GM12801 (cell line): ENCODE results near the gene TSPAN10.

Experiments used
- TF ChIP-seq, protein P1 (sequence below): IDR thresholded peaks from one replicate; pipeline ENCODE4 v1.5.1; 2011; ENCODE audit warnings: control low read depth; ENCODE audit not compliant: insufficient read length; ENCODE audit errors: extremely low read depth

Gene TSPAN10

DNA sequence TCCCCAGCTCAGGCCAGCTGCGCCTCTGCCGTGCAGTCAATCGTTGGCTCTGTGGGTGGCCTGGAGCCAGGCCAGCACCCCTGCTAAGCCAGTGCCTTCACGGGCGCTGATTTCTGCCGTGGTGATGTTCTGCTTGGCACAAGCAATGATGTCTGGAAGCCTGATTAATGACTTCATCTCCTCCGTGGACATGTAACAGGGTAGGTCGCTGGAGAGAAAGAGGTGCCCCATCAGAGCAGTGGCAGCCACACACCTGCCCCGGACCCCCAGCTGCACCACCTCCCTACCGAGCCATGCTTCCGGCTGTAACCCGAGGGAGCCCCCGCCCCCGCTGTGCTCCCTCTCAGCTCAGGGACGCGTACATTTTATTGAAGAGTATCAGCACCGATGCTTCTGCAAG is 44.7 kb downstream of the TSPAN10 start:
- TF ChIP-seq, protein P1, sequence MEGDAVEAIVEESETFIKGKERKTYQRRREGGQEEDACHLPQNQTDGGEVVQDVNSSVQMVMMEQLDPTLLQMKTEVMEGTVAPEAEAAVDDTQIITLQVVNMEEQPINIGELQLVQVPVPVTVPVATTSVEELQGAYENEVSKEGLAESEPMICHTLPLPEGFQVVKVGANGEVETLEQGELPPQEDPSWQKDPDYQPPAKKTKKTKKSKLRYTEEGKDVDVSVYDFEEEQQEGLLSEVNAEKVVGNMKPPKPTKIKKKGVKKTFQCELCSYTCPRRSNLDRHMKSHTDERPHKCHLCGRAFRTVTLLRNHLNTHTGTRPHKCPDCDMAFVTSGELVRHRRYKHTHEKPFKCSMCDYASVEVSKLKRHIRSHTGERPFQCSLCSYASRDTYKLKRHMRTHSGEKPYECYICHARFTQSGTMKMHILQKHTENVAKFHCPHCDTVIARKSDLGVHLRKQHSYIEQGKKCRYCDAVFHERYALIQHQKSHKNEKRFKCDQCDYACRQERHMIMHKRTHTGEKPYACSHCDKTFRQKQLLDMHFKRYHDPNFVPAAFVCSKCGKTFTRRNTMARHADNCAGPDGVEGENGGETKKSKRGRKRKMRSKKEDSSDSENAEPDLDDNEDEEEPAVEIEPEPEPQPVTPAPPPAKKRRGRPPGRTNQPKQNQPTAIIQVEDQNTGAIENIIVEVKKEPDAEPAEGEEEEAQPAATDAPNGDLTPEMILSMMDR, result no peak

DNA sequence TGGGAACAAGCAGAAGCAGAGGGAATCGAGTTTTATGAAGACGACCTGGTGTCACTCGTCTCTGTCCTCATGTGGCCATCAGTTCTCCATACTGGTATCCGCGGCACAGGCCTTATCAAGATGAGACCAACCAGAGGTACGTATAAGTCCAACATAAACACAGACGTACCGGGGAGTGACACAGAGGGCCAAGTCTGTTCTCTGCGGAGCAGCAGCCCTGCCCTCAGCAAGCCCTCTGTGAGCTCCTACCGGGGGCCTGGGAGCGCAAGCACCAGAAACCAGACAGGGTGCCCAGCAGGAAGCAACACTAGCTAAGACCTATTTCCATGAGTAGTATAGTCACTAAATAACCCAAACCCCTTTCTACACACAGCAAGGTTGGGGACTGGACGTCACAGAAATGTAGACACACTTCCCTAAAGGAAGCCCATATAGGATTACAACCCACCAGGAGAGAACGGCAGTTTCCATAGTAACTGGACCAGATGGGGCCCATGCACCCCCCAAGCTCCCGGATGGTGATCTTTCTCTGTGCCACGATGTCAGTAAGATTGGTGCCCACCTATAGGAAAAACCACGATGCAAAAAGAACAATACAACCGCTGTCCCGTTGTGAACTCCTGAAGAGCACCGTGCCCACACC is 45.7 kb downstream of the TSPAN10 start:
- TF ChIP-seq, protein P1, result no peak

GRCh38 chr17:81683208-81683583 is 46.2 kb downstream of the TSPAN10 start:
- TF ChIP-seq, protein P1, result no peak

- TF ChIP-seq, protein P1, result no peak
These were observed 46.8 kb downstream of the TSPAN10 start, which contains the start of the genes ARL16 and HGS for GRCh38 chr17:81683584-81684441. Gene ARL16 (minus strand): TSS chr17:81683797. CDS start chr17:81683753, 44 bp downstream. Gene HGS (plus strand): TSS chr17:81684011. CDS start chr17:81684067, 56 bp downstream.

DNA sequence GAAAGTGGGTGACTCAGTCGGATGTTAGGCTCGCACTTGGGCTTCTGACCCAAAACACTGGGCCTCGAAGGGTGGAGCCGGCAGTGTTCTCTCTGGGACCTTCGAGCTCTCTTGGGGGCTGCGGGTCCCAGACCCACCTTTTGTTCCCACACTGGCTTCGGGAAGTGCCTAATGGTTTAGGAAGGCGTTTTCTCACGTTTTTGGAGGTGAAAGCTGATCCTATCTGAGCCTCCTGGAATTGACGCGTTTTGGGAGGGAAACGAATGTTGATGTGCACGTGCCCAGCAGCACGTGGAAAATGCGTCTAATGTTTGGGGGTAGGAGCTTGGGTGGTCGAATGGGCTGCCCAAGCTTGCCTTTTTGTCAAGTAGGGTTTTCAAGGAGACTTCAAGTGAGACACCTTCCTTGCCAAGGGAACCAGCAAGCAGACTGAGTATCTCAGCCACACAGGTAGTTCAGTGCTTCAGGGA is 47.5 kb downstream of the TSPAN10 start:
- TF ChIP-seq, protein P1, result no peak

DNA sequence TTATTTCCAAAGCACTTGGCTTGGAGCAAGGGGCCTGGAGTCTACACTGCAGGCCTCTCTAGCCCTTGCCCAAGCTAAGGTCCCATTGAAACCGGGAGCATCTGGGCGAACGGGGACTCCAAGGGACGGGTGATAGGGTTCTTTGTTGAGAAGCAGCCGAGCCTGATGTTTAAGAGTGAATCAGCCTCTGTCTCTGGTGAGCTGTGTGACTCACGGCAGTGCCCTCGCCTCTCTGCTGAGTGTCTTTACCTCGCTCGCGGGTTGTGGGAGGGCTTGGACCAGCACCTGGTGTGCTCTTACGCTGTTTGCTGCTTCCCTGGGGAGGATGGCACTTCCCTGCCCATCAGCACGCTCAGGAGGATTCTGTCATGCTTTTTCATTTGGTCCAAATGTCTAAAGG is 48.1 kb downstream of the TSPAN10 start:
- TF ChIP-seq, protein P1, result no peak

- TF ChIP-seq, protein P1, result no peak
These were observed 49.6 kb downstream of the TSPAN10 start for GRCh38 chr17:81686614-81687013.
